Uterus (tissue), 4 donors: ENCODE results near the gene TIPARP. TPM values are rescaled to one million over a fixed set of nuclear protein-coding genes. Genes with fewer than 3 reads are reported as not detected.
A peak's percentile ranks its signal among the peaks of the same experiment; 100 is the strongest.

Source experiments
- DNase-seq, 2 donors: peaks; one replicate each; pipeline ENCODE4 v3.0.0-alpha.2; 2019 to 2020
- H3K27ac ChIP-seq, 2 donors: fragments of 200-600 bp; sonication (generic); 1 replicate in 1 of 2; 2 replicates in 1 of 2; pipeline ENCODE4 v1.5.1; 2016 to 2018
- H3K27me3 ChIP-seq, 2 donors: fragments of 200-600 bp; sonication (generic); one replicate each; pipeline ENCODE4 v1.5.1; 2018 to 2019; ENCODE audit warnings: control low read depth in 1 of 2
- H3K36me3 ChIP-seq, 2 donors: fragments of 200-600 bp; sonication (generic); one replicate each; pipeline ENCODE4 v1.5.1; 2019; ENCODE audit warnings: control low read depth in 1 of 2
- H3K4me1 ChIP-seq, 2 donors: fragments of 200-600 bp; sonication (generic); one replicate each; pipeline ENCODE4 v1.5.1; 2018 to 2019; ENCODE audit warnings: control low read depth in 1 of 2
- H3K4me3 ChIP-seq, 2 donors: fragments of 200-600 bp; sonication (generic); 1 replicate in 1 of 2; 2 replicates in 1 of 2; pipeline ENCODE4 v1.5.1; 2018 to 2019; ENCODE audit warnings: mild to moderate bottlenecking in 1 of 2
- H3K9me3 ChIP-seq, 2 donors: fragments of 200-600 bp; sonication (generic); one replicate each; pipeline ENCODE4 v1.5.1; 2019; ENCODE audit warnings: control low read depth in 1 of 2
- POLR2A ChIP-seq, 2 donors: fragments of 450-650 bp; IDR thresholded peaks; one replicate each; pipeline ENCODE4 v1.6.1; 2016; ENCODE audit warnings: antibody characterized with exemption in 2 of 2, mild to moderate bottlenecking in 1 of 2, moderate library complexity in 1 of 2
- intact Hi-C: fragments of 100-400 bp; cut with DNase I; formaldehyde crosslinking; loops from one replicate; pipeline ENCODE4 v1.15.1; 2023; ENCODE audit warnings: low total_unique reads
- total RNA-seq, 4 donors: library from RNA; depleted of rRNA in 3 of 4; stranded (reverse); fragments of >200 nt in 3 of 4; gene quantifications; one replicate each; pipeline versions ENCODE4 v1.1.0 to v1.2.4, GENCODE V29; 2014 to 2023
- TF ChIP-seq, protein P1 (sequence below), 4 experiments: fragments of 200-600 bp in 2 of 4; fragments of 450-650 bp in 2 of 4; sonication (generic) in 2 of 4; IDR thresholded peaks; one replicate each; pipeline ENCODE4 v1.5.1; 2016 to 2019; ENCODE audit warnings: antibody characterized with exemption in 4 of 4, mild to moderate bottlenecking in 2 of 4, moderate library complexity in 1 of 4
- donor health status: DM: yes; HTN: yes; CAD: no.

Gene TIPARP
- total RNA-seq, 4 donors from 2014 or later: 17.9 to 58.5 (median 52.5) TPM

DNA sequence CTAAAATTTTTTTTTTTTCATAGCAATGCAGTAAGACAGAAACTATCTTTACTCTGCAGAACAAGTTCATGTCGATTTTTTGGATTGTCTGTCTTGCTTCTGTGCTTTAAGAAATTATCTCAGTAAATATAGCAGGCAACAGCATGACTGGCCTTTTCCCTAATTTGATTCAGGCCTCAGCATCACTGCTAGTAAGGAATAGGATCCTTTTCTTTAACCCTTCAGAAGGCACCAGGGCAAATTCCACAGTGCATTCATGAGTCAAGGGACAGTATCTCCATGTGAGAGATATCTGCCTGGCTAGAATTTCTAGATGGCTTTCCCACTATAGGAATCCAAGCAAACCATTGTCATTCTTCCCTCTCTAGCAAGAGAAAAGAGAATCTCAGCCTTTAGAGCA is 71.4 kb downstream of the TIPARP start:
- no peaks in the 10 kb centered on the region for H3K9me3 ChIP-seq
- H3K4me1 ChIP-seq: no peaks in the 10 kb centered on the region
- TF ChIP-seq, protein P1, sequence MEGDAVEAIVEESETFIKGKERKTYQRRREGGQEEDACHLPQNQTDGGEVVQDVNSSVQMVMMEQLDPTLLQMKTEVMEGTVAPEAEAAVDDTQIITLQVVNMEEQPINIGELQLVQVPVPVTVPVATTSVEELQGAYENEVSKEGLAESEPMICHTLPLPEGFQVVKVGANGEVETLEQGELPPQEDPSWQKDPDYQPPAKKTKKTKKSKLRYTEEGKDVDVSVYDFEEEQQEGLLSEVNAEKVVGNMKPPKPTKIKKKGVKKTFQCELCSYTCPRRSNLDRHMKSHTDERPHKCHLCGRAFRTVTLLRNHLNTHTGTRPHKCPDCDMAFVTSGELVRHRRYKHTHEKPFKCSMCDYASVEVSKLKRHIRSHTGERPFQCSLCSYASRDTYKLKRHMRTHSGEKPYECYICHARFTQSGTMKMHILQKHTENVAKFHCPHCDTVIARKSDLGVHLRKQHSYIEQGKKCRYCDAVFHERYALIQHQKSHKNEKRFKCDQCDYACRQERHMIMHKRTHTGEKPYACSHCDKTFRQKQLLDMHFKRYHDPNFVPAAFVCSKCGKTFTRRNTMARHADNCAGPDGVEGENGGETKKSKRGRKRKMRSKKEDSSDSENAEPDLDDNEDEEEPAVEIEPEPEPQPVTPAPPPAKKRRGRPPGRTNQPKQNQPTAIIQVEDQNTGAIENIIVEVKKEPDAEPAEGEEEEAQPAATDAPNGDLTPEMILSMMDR (IDR thresholded peaks at IDR 0.05): no peak
- no peak for TF ChIP-seq POLR2A (IDR thresholded peaks at IDR 0.05)
- H3K27me3 ChIP-seq: no peaks in the 10 kb centered on the region
- H3K36me3 ChIP-seq: no peaks in the 10 kb centered on the region
- H3K27ac ChIP-seq: no peak overlapping the region
- no peak for DNase-seq
- intact Hi-C loops: no loop called here
- no peak overlapping the region for H3K4me3 ChIP-seq

DNA sequence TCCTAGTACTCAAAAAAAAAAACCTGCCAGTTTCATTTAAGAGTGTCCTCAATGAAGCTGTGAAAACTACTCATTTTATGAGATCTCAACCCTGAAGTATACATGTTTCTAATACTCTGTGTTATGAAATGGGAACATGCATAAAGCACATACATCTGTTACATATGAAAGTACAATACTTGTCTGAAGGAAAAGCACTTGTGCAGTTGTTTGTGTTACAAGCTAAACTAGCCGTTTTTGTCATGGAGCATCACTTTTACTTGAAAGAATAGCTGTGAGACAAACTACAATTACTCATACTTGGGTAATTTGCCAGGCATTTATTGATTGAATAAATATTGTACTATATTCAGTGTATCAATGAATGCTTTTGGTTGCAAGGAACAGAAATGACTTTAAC is 72.7 kb downstream of the TIPARP start:
- Histone ChIP-seq H3K4me3 (no peak overlapping the region), H3K27ac (no peak overlapping the region), H3K27me3 (no peaks in the 10 kb centered on the region), H3K36me3 (no peaks in the 10 kb centered on the region), H3K4me1 (peaks cover 0 to 2% of the 10 kb centered on the region in 2 donors), H3K9me3 (no peaks in the 10 kb centered on the region)
- DNase-seq: no peak
- TF ChIP-seq, protein P1 (IDR thresholded peaks at IDR 0.05): no peak
- no peak for TF ChIP-seq POLR2A (IDR thresholded peaks at IDR 0.05)
- intact Hi-C loops: no loop called here

DNA sequence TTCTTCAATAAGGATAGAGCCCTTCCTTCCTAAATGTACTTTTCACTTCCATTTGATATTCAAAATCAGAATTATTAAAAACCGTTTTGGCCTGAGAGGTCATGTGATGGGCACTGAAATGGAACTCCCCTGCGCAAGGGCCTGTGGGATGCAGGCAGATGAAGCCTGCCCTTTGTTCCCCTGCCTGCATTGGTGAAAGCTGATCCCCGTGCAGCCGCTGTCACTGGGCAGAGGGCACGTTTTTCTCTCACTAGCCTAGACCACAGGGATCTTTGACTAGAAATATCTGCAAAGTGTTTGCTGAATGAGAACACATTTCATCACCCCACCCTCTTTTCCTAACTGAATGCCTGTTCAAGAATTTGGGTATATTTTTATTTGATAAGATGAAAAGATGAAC is 74.9 kb downstream of the TIPARP start:
- Histone ChIP-seq H3K27ac (no peak overlapping the region), H3K36me3 (no peaks in the 10 kb centered on the region), H3K4me1 (peaks cover 0 to 4% of the 10 kb centered on the region in 2 donors), H3K9me3 (no peaks in the 10 kb centered on the region), H3K27me3 (no peaks in the 10 kb centered on the region), H3K4me3 (no peak overlapping the region)
- no peak for TF ChIP-seq POLR2A (IDR thresholded peaks at IDR 0.05)
- TF ChIP-seq, protein P1 (IDR thresholded peaks at IDR 0.05): no peak
- intact Hi-C loops: no loop called here
- DNase-seq: no peak

DNA sequence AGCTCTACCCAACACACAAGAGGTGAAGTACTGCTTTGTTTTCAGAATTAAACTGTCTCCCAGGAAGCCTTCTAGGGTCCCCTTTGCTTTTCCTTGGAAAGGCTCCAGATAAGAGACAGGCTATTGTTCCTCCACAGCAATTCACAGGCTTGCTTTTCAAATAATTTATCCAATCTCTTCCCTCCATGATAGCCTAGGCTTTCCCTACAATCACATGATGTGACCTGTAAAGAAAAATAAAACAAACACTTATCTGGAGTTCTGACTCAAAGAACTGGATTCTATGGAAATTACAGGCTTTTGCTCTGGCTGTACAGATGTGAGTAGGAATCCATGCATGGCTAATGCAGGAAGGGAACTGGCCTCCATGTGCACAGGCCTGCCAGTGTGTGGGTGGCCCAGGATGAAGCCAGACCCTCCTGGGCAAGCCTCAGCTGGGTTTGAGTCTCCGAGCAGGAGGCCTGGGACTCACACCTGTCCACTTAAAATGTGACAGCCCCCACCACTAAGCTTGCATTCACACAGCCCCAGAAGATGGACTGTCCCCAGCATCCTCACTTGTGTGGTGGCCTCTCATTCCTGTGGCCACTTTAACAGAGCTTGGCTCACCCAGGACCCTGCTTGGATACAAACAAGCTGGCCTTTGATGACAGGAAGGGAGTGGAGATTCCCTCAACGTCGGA is 75.9 kb downstream of the TIPARP start:
- H3K4me1 ChIP-seq: peaks cover 0 to 4% of the 10 kb centered on the region in 2 donors
- intact Hi-C loops: no loop called here
- no peak overlapping the region for H3K4me3 ChIP-seq
- no peaks in the 10 kb centered on the region for H3K27me3 ChIP-seq
- H3K27ac ChIP-seq: peak overlapping the region; percentile 63 to 69
- TF ChIP-seq, protein P1 (IDR thresholded peaks at IDR 0.05): no peak
- TF ChIP-seq POLR2A (IDR thresholded peaks at IDR 0.05): no peak
- DNase-seq: no peak
- no peaks in the 10 kb centered on the region for H3K36me3 ChIP-seq
- H3K9me3 ChIP-seq: no peaks in the 10 kb centered on the region

DNA sequence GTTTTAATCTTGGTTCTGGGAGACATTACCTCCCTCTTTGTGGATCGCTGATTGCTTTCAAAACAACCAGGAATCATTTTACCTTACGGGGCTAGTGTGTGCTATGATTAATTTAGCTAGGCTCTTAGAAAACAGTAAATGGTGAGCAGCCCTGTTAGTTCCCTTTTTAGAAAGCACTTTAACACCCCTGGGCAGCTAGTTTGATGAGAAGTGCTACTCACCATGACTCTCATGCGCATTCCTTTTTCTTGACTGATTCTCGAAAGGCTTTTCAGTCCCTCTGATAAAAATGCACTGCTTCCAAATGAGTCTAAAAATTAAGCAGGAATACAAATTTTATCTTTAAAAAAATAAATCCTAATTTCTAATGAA is 76.5 kb downstream of the TIPARP start:
- Histone ChIP-seq H3K36me3 (no peaks in the 10 kb centered on the region), H3K4me1 (peaks cover 0 to 4% of the 10 kb centered on the region in 2 donors), H3K4me3 (peak overlapping the region in 1 of 2 donors; percentile 13), H3K27me3 (no peaks in the 10 kb centered on the region), H3K27ac (peak overlapping the region; percentile 63 to 69), H3K9me3 (no peaks in the 10 kb centered on the region)
- no peak for DNase-seq
- TF ChIP-seq, protein P1 (IDR thresholded peaks at IDR 0.05): no peak
- TF ChIP-seq POLR2A (IDR thresholded peaks at IDR 0.05): no peak
- intact Hi-C loops: no loop called here
